IMR-90 (cell line): ENCODE data around the gene TSPEAR.

Experiments
- CEBPB ChIP-seq: IDR thresholded peaks from 2 replicates; pipeline ENCODE4 v1.6.1; 2012; ENCODE audit warnings: low read depth, low read length, improper control_type of control experiment
- MAZ ChIP-seq: IDR thresholded peaks from 2 replicates; pipeline ENCODE4 v1.6.1; 2012; ENCODE audit warnings: low read depth, mild to moderate bottlenecking, low read length, improper control_type of control experiment, moderate library complexity, borderline replicate concordance
- POLR2A ChIP-seq: IDR thresholded peaks from 2 replicates; pipeline ENCODE4 v1.6.1; 2012; ENCODE audit warnings: mild to moderate bottlenecking, low read depth, low read length
- RAD21 ChIP-seq: IDR thresholded peaks from 2 replicates; pipeline ENCODE4 v1.6.1; 2012; ENCODE audit warnings: low read length, improper control_type of control experiment
- TF ChIP-seq, protein P1 (sequence below): conservative IDR thresholded peaks from 2 replicates; pipeline ENCODE4 v1.5.1; 2012; ENCODE audit warnings: mild to moderate bottlenecking, low read depth, low read length, improper control_type of control experiment
- TF ChIP-seq, protein P2 (sequence below): fragments of 150-350 bp; IDR thresholded peaks from 2 replicates; pipeline ENCODE4 v1.6.1; 2017; ENCODE audit warnings: mild to moderate bottlenecking, antibody characterized with exemption, low read length, low read depth

DNA sequence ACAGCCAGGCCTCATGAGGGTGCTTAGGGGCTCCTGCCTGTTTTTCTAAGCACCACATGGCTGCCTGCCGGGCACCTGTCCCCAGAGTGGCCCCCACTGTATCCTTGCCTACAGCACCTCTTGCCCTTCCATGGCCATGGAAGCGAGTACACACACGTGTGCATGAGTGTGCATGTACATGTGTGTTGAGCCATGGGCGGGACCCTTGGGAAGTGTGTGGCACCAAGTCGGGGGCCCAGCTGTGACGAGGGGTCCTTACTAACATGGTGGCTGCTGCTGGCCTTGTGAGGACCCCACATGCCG, 197.2 kb downstream of the TSPEAR start:
- TF ChIP-seq, protein P1, sequence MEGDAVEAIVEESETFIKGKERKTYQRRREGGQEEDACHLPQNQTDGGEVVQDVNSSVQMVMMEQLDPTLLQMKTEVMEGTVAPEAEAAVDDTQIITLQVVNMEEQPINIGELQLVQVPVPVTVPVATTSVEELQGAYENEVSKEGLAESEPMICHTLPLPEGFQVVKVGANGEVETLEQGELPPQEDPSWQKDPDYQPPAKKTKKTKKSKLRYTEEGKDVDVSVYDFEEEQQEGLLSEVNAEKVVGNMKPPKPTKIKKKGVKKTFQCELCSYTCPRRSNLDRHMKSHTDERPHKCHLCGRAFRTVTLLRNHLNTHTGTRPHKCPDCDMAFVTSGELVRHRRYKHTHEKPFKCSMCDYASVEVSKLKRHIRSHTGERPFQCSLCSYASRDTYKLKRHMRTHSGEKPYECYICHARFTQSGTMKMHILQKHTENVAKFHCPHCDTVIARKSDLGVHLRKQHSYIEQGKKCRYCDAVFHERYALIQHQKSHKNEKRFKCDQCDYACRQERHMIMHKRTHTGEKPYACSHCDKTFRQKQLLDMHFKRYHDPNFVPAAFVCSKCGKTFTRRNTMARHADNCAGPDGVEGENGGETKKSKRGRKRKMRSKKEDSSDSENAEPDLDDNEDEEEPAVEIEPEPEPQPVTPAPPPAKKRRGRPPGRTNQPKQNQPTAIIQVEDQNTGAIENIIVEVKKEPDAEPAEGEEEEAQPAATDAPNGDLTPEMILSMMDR: no peak
- TF ChIP-seq POLR2A: no peak
- TF ChIP-seq MAZ: no peak
- no peak for TF ChIP-seq RAD21
- no peak for TF ChIP-seq CEBPB
- TF ChIP-seq, protein P2, sequence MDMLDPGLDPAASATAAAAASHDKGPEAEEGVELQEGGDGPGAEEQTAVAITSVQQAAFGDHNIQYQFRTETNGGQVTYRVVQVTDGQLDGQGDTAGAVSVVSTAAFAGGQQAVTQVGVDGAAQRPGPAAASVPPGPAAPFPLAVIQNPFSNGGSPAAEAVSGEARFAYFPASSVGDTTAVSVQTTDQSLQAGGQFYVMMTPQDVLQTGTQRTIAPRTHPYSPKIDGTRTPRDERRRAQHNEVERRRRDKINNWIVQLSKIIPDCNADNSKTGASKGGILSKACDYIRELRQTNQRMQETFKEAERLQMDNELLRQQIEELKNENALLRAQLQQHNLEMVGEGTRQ: no peak
